ENCODE measurements around the gene TMEM143. TPM values are rescaled to one million over a fixed set of nuclear protein-coding genes. Genes with fewer than 3 reads are reported as not detected.

The TMEM143 gene
- 10 to 100 TPM; 11.6 to 39.8 (median 20.1) TPM for total RNA-seq
- 10 to 100 TPM in 1 of 2 donors, 1 to 10 TPM in 1; 5.7 to 12.7 TPM for polyA plus RNA-seq
- 9.7 reads per million, percentile 35 among the genes with 10 or more reads in this experiment for total RNA-seq

DNA sequence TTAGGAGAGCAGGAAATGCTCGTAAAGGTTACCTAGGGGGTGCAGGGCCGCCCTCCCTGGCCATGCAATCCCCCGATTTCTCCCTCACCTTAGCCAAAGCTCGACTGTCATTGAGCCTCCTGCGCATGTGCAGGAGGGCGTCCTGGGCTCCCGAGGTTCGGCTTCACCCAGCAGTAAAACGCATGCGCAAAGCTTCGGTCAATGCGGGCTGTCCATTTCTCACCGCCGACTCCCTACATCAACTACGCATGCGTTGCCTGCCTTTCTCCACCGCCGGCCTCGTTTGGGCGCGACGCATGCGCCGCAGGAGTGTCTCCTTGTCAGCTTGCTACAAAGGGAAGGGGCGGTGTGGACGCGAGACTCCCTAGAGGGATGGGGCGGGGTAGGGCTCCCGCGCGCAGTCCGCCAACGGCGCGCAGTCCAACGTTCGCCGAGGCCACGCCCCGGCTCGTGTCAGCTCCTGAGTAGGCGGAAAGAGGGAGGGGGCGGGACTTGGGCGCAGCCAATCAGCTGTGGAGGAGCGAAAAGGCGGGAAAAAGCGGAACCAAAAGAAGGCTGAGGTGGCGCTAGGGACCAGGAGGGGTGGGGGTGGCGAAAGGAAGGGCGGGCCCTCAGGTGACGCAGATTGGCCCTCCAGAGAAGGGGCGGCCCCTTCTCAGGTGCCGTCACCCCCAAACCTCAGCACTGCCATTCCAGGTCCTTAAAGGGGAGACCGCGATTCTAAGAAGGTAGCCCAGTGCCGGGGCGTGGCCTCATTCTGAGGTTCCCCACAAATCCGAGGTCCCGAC, at the start of gene TMEM143, which contains the start of gene SYNGR4:
Gene TMEM143, minus strand, starts transcription at position 131 of the 788 bp plus-strand sequence. Its CDS starts 20 bp downstream, at position 111.
Gene SYNGR4, plus strand, starts transcription at position 558 of the 788 bp plus-strand sequence. CDS start 1,476 bp downstream, outside the sequence.
- Mint-ChIP-seq H3K4me1 (peaks cover 0 to 28% (median 6%) of the 10 kb centered on the region in 7 donors), H3K36me3 (peaks cover 0 to 3% (median 0%) of the 10 kb centered on the region in 5 donors), H3K27ac (peak within 1 kb of the TSS; percentile 89 to 98 (median 95)), H3K9me3 (peaks cover 0 to 5% (median 0%) of the 10 kb centered on the region in 11 donors), H3K27me3 (peaks cover 0 to 3% (median 0%) of the 10 kb centered on the region in 5 donors), H3K4me3 (peak within 1 kb of the TSS; percentile 80 to 97 (median 92))
- Histone ChIP-seq H3K4me1 (ENCODE audit: control insufficient read depth in 2 of 2, insufficient read depth in 2 of 2, low read length in 2 of 2) (peaks cover 9 to 13% of the 10 kb centered on the region in 2 donors), H3K9me3 (ENCODE audit: control insufficient read depth in 2 of 3, low read length in 3 of 3) (no peaks in the 10 kb centered on the region), H3K27me3 (ENCODE audit: control insufficient read depth in 2 of 2, insufficient read depth in 2 of 2, low read length in 2 of 2) (no peaks in the 10 kb centered on the region), H3K36me3 (ENCODE audit: control insufficient read depth in 2 of 3, insufficient read depth in 3 of 3, low read length in 3 of 3) (peaks cover 0 to 6% (median 0%) of the 10 kb centered on the region in 3 experiments), H3K4me3 (ENCODE audit: low read length) (peak within 1 kb of the TSS; percentile 87), H3K27ac (ENCODE audit: low read depth, low read length) (peak within 1 kb of the TSS; percentile 86)
- ChIA-PET CTCF (interaction anchor here (0.6 to 2.3 kb wide), 7 partner anchors 11 to 126 kb away, joined by 3 to 8 read pairs (median 3); partner anchors contain the start of gene KDELR1), POLR2A (interaction anchor here (0.5 to 3.2 kb wide), 24 partner anchors 11 to 1513 kb away, joined by 3 to 47 read pairs (median 4); partner anchors contain the start of genes AKT1S1, EMP3, GRIN2D and GRWD1)
- intact Hi-C loops (cut with micrococcal nuclease): loop anchor here (1.0 to 5.0 kb wide), 19 partner anchors 27 to 882 kb away; partner anchors contain the start of genes GRWD1 (in 2 of the 2), KDELR1 (in 2 of the 2), LIG1 (in 2 of the 2) and RPL18 (in 2 of the 2)
- DNase-seq (peak; percentile 91 to 100 (median 99)), ATAC-seq (peak; percentile 96)

DNA sequence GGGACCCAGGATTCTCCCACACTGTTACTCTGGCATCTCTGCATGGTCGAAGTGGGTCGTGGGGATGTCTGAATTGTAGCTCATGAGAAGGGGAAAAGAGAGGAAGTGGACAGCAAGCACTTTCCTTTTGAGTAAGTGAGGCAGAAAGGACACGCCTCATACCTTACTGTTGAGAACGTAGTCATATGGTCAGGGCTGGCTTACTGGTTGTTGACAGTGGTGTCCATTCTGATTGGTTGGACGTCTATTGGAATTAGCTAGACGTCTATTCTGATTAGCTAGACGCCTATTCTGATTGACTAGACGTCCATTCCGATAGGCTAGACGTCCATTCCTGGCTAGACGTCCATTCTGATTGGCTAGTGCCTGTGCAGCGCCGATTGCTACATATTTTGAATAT, 42.1 kb upstream of the TMEM143 start:
- DNase-seq: no peak
- Histone ChIP-seq H3K4me1 (ENCODE audit: control insufficient read depth in 2 of 2, insufficient read depth in 2 of 2, low read length in 2 of 2) (no peaks in the 10 kb centered on the region), H3K9me3 (ENCODE audit: control insufficient read depth in 2 of 3, low read length in 3 of 3) (no peaks in the 10 kb centered on the region), H3K36me3 (ENCODE audit: control insufficient read depth in 2 of 3, insufficient read depth in 3 of 3, low read length in 3 of 3) (no peaks in the 10 kb centered on the region), H3K27ac (ENCODE audit: low read depth, low read length) (no peak overlapping the region), H3K27me3 (ENCODE audit: control insufficient read depth in 2 of 2, insufficient read depth in 2 of 2, low read length in 2 of 2) (no peaks in the 10 kb centered on the region), H3K4me3 (ENCODE audit: low read length) (no peak overlapping the region)
- ChIA-PET CTCF (interaction anchor here (0.8 to 2.7 kb wide), 2 partner anchors 10 to 14 kb away, joined by 3 to 11 read pairs; partner anchors contain the start of gene KDELR1), POLR2A (no interaction called here)
- H3K27ac Mint-ChIP-seq: no peak overlapping the region
- H3K27me3 Mint-ChIP-seq: peaks cover 5 to 19% (median 6%) of the 10 kb centered on the region in 5 donors
- ATAC-seq: no peak
- H3K4me1 Mint-ChIP-seq: peaks cover 0 to 11% (median 8%) of the 10 kb centered on the region in 7 donors
- H3K9me3 Mint-ChIP-seq: peaks cover 0 to 4% (median 0%) of the 10 kb centered on the region in 11 donors
- H3K36me3 Mint-ChIP-seq: no peaks in the 10 kb centered on the region
- intact Hi-C loops (cut with micrococcal nuclease): no loop called here
- H3K4me3 Mint-ChIP-seq: no peak overlapping the region

DNA sequence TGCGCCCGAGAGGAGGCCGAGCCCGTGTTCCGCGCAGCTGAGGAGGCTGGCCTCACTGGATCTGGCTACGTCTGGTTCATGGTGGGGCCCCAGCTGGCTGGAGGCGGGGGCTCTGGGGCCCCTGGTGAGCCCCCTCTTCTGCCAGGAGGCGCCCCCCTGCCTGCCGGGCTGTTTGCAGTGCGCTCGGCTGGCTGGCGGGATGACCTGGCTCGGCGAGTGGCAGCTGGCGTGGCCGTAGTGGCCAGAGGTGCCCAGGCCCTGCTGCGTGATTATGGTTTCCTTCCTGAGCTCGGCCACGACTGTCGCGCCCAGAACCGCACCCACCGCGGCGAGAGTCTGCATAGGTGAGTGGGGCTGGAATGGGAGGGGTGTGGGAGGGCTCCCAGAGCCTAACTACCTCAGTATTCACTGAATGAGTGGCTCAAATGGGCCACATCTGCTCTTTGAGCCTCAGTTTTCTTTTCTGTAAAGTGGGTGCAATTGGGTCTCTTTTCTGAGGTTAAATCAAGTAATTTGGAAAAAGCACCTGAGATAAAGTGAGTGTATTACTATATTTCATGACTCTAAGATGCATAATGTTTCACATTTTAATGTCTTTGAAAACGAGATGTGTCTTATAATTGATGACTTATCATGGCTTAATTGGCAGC, 41.4 kb upstream of the TMEM143 start:
- ATAC-seq (no peak), DNase-seq (no peak)
- ChIA-PET CTCF (interaction anchor here (2.7 kb wide), 1 partner anchor 14 kb away, joined by 11 read pairs; the partner anchor contains the start of gene KDELR1), POLR2A (no interaction called here)
- peaks cover 5 to 15% (median 6%) of the 10 kb centered on the region in 5 donors for H3K27me3 Mint-ChIP-seq
- intact Hi-C loops (cut with micrococcal nuclease): no loop called here
- no peak overlapping the region for H3K27ac ChIP-seq (ENCODE audit: low read depth, low read length)
- H3K4me1 ChIP-seq (ENCODE audit: control insufficient read depth in 2 of 2, insufficient read depth in 2 of 2, low read length in 2 of 2): no peaks in the 10 kb centered on the region
- no peaks in the 10 kb centered on the region for H3K36me3 Mint-ChIP-seq
- no peak overlapping the region for H3K4me3 ChIP-seq (ENCODE audit: low read length)
- H3K27me3 ChIP-seq (ENCODE audit: control insufficient read depth in 2 of 2, insufficient read depth in 2 of 2, low read length in 2 of 2): no peaks in the 10 kb centered on the region
- H3K27ac Mint-ChIP-seq: no peak overlapping the region
- peaks cover 0 to 4% (median 0%) of the 10 kb centered on the region in 11 donors for H3K9me3 Mint-ChIP-seq
- no peaks in the 10 kb centered on the region for H3K9me3 ChIP-seq (ENCODE audit: control insufficient read depth in 2 of 3, low read length in 3 of 3)
- peaks cover 4 to 14% (median 8%) of the 10 kb centered on the region in 7 donors for H3K4me1 Mint-ChIP-seq
- no peak overlapping the region for H3K4me3 Mint-ChIP-seq
- H3K36me3 ChIP-seq (ENCODE audit: control insufficient read depth in 2 of 3, insufficient read depth in 3 of 3, low read length in 3 of 3): no peaks in the 10 kb centered on the region

DNA sequence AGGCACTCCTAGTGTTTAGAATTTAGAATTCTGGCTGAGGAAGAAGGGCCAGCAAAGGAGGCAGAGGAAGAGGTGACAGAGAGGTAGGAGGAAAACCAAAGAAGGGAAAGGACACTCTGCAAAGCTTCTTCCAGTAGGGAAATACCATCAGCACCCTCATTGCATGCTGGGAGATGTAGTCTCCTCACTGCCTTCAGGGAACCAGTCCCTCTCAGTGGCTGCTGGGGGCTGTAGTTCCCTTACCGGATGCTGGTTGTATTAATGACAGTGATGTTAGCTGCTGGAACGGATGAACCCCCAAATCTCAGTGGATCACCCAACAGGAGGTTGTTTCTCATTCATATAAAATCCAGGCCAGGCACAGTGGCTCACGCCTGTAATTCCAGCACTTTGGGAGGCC, 39.9 kb upstream of the TMEM143 start:
- no peaks in the 10 kb centered on the region for H3K27me3 ChIP-seq (ENCODE audit: control insufficient read depth in 2 of 2, insufficient read depth in 2 of 2, low read length in 2 of 2)
- H3K4me1 ChIP-seq (ENCODE audit: control insufficient read depth in 2 of 2, insufficient read depth in 2 of 2, low read length in 2 of 2): no peaks in the 10 kb centered on the region
- Mint-ChIP-seq H3K4me3 (no peak overlapping the region), H3K27ac (peak overlapping the region in 1 of 9 donors; percentile 5), H3K36me3 (peaks cover 0 to 6% (median 0%) of the 10 kb centered on the region in 5 donors), H3K4me1 (peaks cover 5 to 22% (median 13%) of the 10 kb centered on the region in 7 donors), H3K27me3 (peaks cover 5 to 12% (median 6%) of the 10 kb centered on the region in 5 donors), H3K9me3 (peaks cover 0 to 4% (median 0%) of the 10 kb centered on the region in 11 donors)
- H3K36me3 ChIP-seq (ENCODE audit: control insufficient read depth in 2 of 3, insufficient read depth in 3 of 3, low read length in 3 of 3): no peaks in the 10 kb centered on the region
- POLR2A ChIA-PET: interaction anchor here (0.5 to 1.1 kb wide), 3 partner anchors 10 to 103 kb away, joined by 3 to 4 read pairs (median 3); no protein-coding TSS in a partner anchor
- no peaks in the 10 kb centered on the region for H3K9me3 ChIP-seq (ENCODE audit: control insufficient read depth in 2 of 3, low read length in 3 of 3)
- ATAC-seq (peak; percentile 69), DNase-seq (peak in 5 of 9 donors; percentile 35 to 52 (median 47))
- no peak overlapping the region for H3K27ac ChIP-seq (ENCODE audit: low read depth, low read length)
- H3K4me3 ChIP-seq (ENCODE audit: low read length): no peak overlapping the region
- CTCF ChIA-PET: interaction anchor here (0.6 to 1.0 kb wide), 2 partner anchors 12 to 16 kb away, joined by 6 to 8 read pairs; partner anchors contain the start of gene KDELR1
- intact Hi-C loops (cut with micrococcal nuclease): loop anchor here in 1 of 2 donors (5.0 kb wide), 1 partner anchor 64 kb away; the partner anchor contains the start of gene CYTH2

DNA sequence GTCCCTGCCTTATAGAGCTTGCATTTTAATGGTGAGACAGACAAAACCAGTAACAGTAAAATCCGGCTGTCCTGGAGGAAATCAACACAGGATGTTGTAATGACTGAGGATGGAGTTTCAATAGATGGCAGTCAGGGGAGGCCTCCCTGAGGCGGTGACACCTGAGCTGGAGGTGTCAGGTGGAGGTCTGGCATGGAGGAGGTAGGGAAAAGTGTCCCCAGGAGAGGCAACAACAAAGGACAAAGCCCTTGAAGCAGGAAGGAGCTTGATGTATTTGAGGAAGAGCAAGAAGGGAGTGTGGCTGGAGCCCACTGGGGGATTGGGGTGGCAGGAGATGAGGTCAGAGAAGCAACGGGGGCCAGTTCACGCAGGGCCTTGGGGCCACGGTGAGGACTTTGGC, 37.5 kb upstream of the TMEM143 start:
- CTCF ChIA-PET: interaction anchor here (2.0 kb wide), 1 partner anchor 10 kb away, joined by 9 read pairs; the partner anchor contains the start of gene KDELR1
- Histone ChIP-seq H3K27me3 (ENCODE audit: control insufficient read depth in 2 of 2, insufficient read depth in 2 of 2, low read length in 2 of 2) (no peaks in the 10 kb centered on the region), H3K4me3 (ENCODE audit: low read length) (no peak overlapping the region), H3K27ac (ENCODE audit: low read depth, low read length) (no peak overlapping the region), H3K9me3 (ENCODE audit: control insufficient read depth in 2 of 3, low read length in 3 of 3) (no peaks in the 10 kb centered on the region), H3K4me1 (ENCODE audit: control insufficient read depth in 2 of 2, insufficient read depth in 2 of 2, low read length in 2 of 2) (peaks cover 12% of the 10 kb centered on the region in 2 donors), H3K36me3 (ENCODE audit: control insufficient read depth in 2 of 3, insufficient read depth in 3 of 3, low read length in 3 of 3) (no peaks in the 10 kb centered on the region)
- Mint-ChIP-seq H3K4me1 (peaks cover 18 to 33% (median 25%) of the 10 kb centered on the region in 7 donors), H3K27me3 (peaks cover 4 to 21% (median 17%) of the 10 kb centered on the region in 5 donors), H3K4me3 (no peak overlapping the region), H3K27ac (peak overlapping the region in 6 of 9 donors; percentile 3 to 84 (median 54)), H3K9me3 (peaks cover 0 to 4% (median 0%) of the 10 kb centered on the region in 11 donors), H3K36me3 (peaks cover 0 to 12% (median 0%) of the 10 kb centered on the region in 5 donors)
- ATAC-seq: no peak
- no peak for DNase-seq
- intact Hi-C loops (cut with micrococcal nuclease): loop anchor here in 1 of 2 donors (5.0 kb wide), 1 partner anchor 66 kb away; the partner anchor contains the start of gene CYTH2
- POLR2A ChIA-PET: interaction anchor here (0.6 to 1.6 kb wide), 3 partner anchors 10 to 46 kb away, joined by 3 to 6 read pairs (median 4); partner anchors contain the start of genes KDELR1, SYNGR4 and TMEM143

All from naive thymus-derived CD4-positive, alpha-beta T cell (primary cell).